Activated CD4-positive, alpha-beta T cell treated with anti-CD3 and anti-CD28 coated beads, Interleukin-2, amount 10 ng/mL, durations not matched to agents 24 days and 14 days (primary cell): ENCODE data around the gene CPLX1. TPM values are rescaled to one million over a fixed set of nuclear protein-coding genes. Genes with fewer than 3 reads are reported as not detected.
"Not testable (repeated sequence)": the region's sequence is repeated elsewhere in the genome, so short reads cannot be mapped to it uniquely, and the experiment has no call there.

Experiments used
- DNase-seq: peaks from one replicate; pipeline ENCODE4 v3.0.0; 2022
- H3K27ac Mint-ChIP-seq: one replicate; pipeline ENCODE4 v1.8.0; 2022; ENCODE audit warnings: mild to moderate bottlenecking, mixed read lengths
- H3K27me3 Mint-ChIP-seq: one replicate; pipeline ENCODE4 v1.8.0; 2022; ENCODE audit warnings: mixed read lengths
- H3K36me3 Mint-ChIP-seq: one replicate; pipeline ENCODE4 v1.8.0; 2022; ENCODE audit warnings: low read depth, mild to moderate bottlenecking, mixed read lengths
- H3K4me1 Mint-ChIP-seq: one replicate; pipeline ENCODE4 v1.8.0; 2021; ENCODE audit warnings: mixed read lengths
- H3K4me3 Mint-ChIP-seq: one replicate; pipeline ENCODE4 v1.8.0; 2022; ENCODE audit warnings: mild to moderate bottlenecking, moderate library complexity, mixed read lengths
- H3K9me3 Mint-ChIP-seq: one replicate; pipeline ENCODE4 v1.8.0; 2021; ENCODE audit warnings: mixed read lengths
- intact Hi-C: fragments of 100-400 bp; cut with micrococcal nuclease; formaldehyde crosslinking; loops from one replicate; pipeline ENCODE4 v1.15.1; 2023
- total RNA-seq: library from RNA; stranded (reverse); gene quantifications from 2 replicates; pipeline ENCODE4 v1.2.3, GENCODE V29; 2022

Gene CPLX1
- total RNA-seq, 1 donor from 2014 or later: 1.7 TPM

DNA sequence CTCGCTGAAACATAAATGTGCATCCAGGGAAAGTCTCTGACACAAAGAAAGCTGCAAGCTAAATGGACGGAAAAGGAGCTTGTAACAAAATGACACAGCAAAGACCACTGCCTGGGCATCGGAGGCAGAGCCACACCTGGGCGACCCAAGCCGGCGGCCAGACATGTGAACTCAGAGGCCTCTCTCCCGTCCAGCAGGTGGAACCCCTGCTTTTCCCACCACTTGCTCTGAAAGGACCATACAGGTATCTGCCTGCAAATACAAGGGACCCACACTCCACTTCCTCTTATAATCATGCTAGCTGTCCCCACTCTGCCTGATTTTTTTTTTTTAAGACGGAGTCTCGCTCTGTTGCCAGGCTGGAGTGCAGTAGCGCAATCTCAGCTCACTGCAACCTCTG lies 12.0 kb downstream of the CPLX1 start:
- H3K9me3 Mint-ChIP-seq: no peaks in the 10 kb centered on the region
- no peaks in the 10 kb centered on the region for H3K36me3 Mint-ChIP-seq
- H3K4me1 Mint-ChIP-seq: no peaks in the 10 kb centered on the region
- no peak overlapping the region for H3K4me3 Mint-ChIP-seq
- no peak overlapping the region for H3K27ac Mint-ChIP-seq
- peaks cover 36% of the 10 kb centered on the region for H3K27me3 Mint-ChIP-seq
- intact Hi-C loops: no loop called here
- no peak for DNase-seq

GRCh38 chr4:808860-809570 lies 16.9 kb downstream of the CPLX1 start:
- intact Hi-C loops: no loop called here
- no peak overlapping the region for H3K27ac Mint-ChIP-seq
- no peaks in the 10 kb centered on the region for H3K4me1 Mint-ChIP-seq
- H3K9me3 Mint-ChIP-seq: peaks cover 5% of the 10 kb centered on the region
- no peak overlapping the region for H3K4me3 Mint-ChIP-seq
- no peaks in the 10 kb centered on the region for H3K36me3 Mint-ChIP-seq
- H3K27me3 Mint-ChIP-seq: peaks cover 24% of the 10 kb centered on the region
- no peak for DNase-seq

DNA sequence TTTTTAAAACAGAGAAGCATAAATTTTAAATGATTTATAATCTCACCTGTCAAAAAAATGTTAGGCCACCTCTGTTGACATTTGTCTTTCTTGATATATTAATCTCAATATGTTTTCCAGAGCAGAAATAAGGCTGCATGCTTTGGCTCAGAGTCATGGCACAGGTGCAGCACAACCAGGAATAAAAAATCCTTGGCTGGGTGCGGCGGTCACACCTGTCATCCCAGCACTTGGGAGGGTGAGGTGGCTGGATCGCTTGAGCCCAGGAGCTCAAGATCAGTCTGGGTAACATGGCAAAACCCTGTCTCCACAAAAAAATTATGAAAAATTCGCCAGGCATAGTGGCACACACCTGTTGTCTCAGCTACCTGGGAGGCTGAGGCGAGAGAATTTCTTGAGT lies 18.1 kb downstream of the CPLX1 start:
- Mint-ChIP-seq H3K27ac (no peak overlapping the region), H3K4me1 (no peaks in the 10 kb centered on the region), H3K27me3 (peaks cover 14% of the 10 kb centered on the region), H3K9me3 (peaks cover 5% of the 10 kb centered on the region), H3K36me3 (no peaks in the 10 kb centered on the region), H3K4me3 (no peak overlapping the region)
- intact Hi-C loops: no loop called here
- no peak for DNase-seq

DNA sequence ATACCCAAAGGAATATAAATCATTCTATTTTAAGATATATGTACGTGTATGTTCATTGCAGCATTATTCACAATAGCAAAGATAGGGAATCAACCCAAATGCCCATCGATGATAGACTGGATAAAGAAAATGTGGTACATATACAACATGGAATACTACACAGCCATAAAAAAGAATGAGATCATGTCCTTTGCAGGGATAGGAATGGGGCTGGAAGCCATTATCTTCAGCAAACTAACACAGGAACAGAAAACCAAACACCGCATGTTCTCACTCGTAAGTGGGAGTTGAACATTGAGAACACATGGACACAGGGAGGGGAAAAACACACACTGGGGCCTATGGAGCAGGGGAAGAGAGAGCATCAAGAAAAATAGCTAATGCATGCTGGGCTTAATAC lies 18.9 kb downstream of the CPLX1 start:
- H3K36me3 Mint-ChIP-seq, H3K4me1 Mint-ChIP-seq, DNase-seq, intact Hi-C loops, H3K27me3 Mint-ChIP-seq, H3K4me3 Mint-ChIP-seq, H3K27ac Mint-ChIP-seq, H3K9me3 Mint-ChIP-seq: not testable (repeated sequence)

- no peak for DNase-seq
- intact Hi-C loops: no loop called here
- Mint-ChIP-seq H3K27me3 (peaks cover 4% of the 10 kb centered on the region), H3K36me3 (no peaks in the 10 kb centered on the region), H3K4me1 (peaks cover 4% of the 10 kb centered on the region), H3K9me3 (peaks cover 5% of the 10 kb centered on the region), H3K4me3 (no peak overlapping the region), H3K27ac (no peak overlapping the region)
These were observed 21.1 kb downstream of the CPLX1 start for GRCh38 chr4:804804-805203.

GRCh38 chr4:803884-804283 lies 22.0 kb downstream of the CPLX1 start:
- no peak for DNase-seq
- H3K27me3 Mint-ChIP-seq: peaks cover 4% of the 10 kb centered on the region
- no peak overlapping the region for H3K4me3 Mint-ChIP-seq
- H3K36me3 Mint-ChIP-seq: no peaks in the 10 kb centered on the region
- H3K9me3 Mint-ChIP-seq: peaks cover 5% of the 10 kb centered on the region
- H3K4me1 Mint-ChIP-seq: peaks cover 8% of the 10 kb centered on the region
- no peak overlapping the region for H3K27ac Mint-ChIP-seq
- intact Hi-C loops: no loop called here

GRCh38 chr4:801436-802124 lies 24.3 kb downstream of the CPLX1 start:
- Mint-ChIP-seq H3K27me3 (peaks cover 9% of the 10 kb centered on the region), H3K4me3 (no peak overlapping the region), H3K36me3 (no peaks in the 10 kb centered on the region), H3K27ac (no peak overlapping the region), H3K4me1 (peaks cover 9% of the 10 kb centered on the region), H3K9me3 (peaks cover 5% of the 10 kb centered on the region)
- DNase-seq: no peak
- intact Hi-C loops: no loop called here

- peaks cover 24% of the 10 kb centered on the region for H3K4me1 Mint-ChIP-seq
- intact Hi-C loops: no loop called here
- H3K36me3 Mint-ChIP-seq: peaks cover 3% of the 10 kb centered on the region
- H3K27ac Mint-ChIP-seq: no peak overlapping the region
- no peak for DNase-seq
- peaks cover 37% of the 10 kb centered on the region for H3K27me3 Mint-ChIP-seq
- H3K4me3 Mint-ChIP-seq: no peak overlapping the region
- no peaks in the 10 kb centered on the region for H3K9me3 Mint-ChIP-seq
These were observed 28.9 kb downstream of the CPLX1 start for GRCh38 chr4:797066-797465.

DNA sequence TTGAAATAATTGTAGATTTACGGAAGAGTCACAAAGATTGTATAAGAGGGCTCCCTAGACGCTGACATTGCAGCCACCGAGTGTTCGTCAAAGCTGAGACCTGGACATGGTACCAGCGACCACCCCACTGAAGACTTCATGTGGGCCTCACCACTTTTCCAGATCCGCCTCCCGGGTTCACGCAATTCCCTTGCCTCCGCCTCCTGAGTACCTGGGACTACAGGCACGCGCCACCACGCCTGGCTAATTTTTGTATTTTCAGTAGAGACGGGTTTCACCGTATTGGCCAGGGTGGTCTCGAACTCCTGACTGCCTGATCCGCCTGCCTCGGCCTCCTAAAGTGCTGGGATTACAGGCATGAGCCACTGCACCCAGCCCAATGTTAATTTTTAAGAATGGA lies 29.7 kb downstream of the CPLX1 start:
- H3K27me3 Mint-ChIP-seq: peaks cover 37% of the 10 kb centered on the region
- no peak for DNase-seq
- H3K4me3 Mint-ChIP-seq: no peak overlapping the region
- intact Hi-C loops: no loop called here
- peaks cover 24% of the 10 kb centered on the region for H3K4me1 Mint-ChIP-seq
- H3K9me3 Mint-ChIP-seq: no peaks in the 10 kb centered on the region
- H3K36me3 Mint-ChIP-seq: peaks cover 3% of the 10 kb centered on the region
- no peak overlapping the region for H3K27ac Mint-ChIP-seq

GRCh38 chr4:795726-796119 lies 30.2 kb downstream of the CPLX1 start:
- H3K4me1 Mint-ChIP-seq: peaks cover 24% of the 10 kb centered on the region
- H3K9me3 Mint-ChIP-seq: no peaks in the 10 kb centered on the region
- H3K36me3 Mint-ChIP-seq: peaks cover 3% of the 10 kb centered on the region

DNA sequence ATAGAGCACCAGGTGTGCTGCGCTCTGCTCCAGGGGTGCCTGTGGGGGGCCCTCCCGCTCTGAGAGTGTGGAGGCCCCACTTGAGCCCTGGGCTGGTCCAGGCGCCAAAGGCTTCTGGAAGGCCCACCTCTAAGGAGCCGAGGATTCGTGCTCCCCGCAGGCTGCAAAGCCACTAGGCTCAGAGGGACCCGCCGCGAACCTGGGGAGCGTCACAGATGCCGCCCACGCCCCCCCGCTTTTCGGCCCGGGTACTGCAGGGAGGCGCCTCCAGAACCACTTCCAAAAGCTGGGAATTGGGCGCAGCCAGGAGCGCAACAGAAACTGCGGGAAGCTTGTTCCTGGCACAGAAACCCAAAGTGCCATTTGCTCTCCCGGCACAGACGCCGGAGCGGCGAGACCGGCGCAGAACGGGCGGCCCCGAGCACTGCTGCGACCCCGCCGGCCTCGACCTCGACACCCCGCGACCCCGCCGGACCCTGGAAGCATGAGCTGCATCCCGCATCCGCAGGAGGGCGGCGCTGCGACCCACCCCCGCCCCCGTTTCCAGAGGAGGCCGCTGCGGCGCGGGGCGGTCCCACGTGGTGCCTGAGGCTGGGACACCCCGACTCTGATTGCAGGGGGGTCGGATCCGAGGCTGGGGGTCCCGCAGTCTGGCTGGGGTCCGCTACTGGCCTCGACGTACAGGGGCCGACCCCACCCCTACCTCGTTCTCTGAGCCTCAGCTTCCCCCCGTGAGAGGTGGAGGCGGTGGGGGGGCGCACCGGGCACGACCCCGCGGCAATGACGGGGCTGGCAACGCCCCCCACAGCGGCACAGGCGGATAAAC lies 30.8 kb downstream of the CPLX1 start:
- Mint-ChIP-seq H3K27ac (no peak overlapping the region), H3K27me3 (peaks cover 37% of the 10 kb centered on the region), H3K36me3 (peaks cover 3% of the 10 kb centered on the region), H3K4me3 (peak overlapping the region; percentile 32), H3K4me1 (peaks cover 23% of the 10 kb centered on the region), H3K9me3 (no peaks in the 10 kb centered on the region)
- peak; percentile 59 for DNase-seq
- intact Hi-C loops: no loop called here

More at GRCh38 chr4:795726-796119, 30.2 kb downstream of the CPLX1 start:
- DNase-seq: no peak
- intact Hi-C loops: no loop called here
- peaks cover 37% of the 10 kb centered on the region for H3K27me3 Mint-ChIP-seq
- H3K27ac Mint-ChIP-seq: no peak overlapping the region
- H3K4me3 Mint-ChIP-seq: no peak overlapping the region

GRCh38 chr4:793941-794621 lies 31.8 kb downstream of the CPLX1 start:
- H3K27ac Mint-ChIP-seq: peak overlapping the region; percentile 29
- peaks cover 17% of the 10 kb centered on the region for H3K4me1 Mint-ChIP-seq
- peaks cover 3% of the 10 kb centered on the region for H3K36me3 Mint-ChIP-seq
- peak overlapping the region; percentile 19 for H3K4me3 Mint-ChIP-seq
- intact Hi-C loops: no loop called here
- peak; percentile 57 for DNase-seq
- no peaks in the 10 kb centered on the region for H3K9me3 Mint-ChIP-seq
- peaks cover 37% of the 10 kb centered on the region for H3K27me3 Mint-ChIP-seq

DNA sequence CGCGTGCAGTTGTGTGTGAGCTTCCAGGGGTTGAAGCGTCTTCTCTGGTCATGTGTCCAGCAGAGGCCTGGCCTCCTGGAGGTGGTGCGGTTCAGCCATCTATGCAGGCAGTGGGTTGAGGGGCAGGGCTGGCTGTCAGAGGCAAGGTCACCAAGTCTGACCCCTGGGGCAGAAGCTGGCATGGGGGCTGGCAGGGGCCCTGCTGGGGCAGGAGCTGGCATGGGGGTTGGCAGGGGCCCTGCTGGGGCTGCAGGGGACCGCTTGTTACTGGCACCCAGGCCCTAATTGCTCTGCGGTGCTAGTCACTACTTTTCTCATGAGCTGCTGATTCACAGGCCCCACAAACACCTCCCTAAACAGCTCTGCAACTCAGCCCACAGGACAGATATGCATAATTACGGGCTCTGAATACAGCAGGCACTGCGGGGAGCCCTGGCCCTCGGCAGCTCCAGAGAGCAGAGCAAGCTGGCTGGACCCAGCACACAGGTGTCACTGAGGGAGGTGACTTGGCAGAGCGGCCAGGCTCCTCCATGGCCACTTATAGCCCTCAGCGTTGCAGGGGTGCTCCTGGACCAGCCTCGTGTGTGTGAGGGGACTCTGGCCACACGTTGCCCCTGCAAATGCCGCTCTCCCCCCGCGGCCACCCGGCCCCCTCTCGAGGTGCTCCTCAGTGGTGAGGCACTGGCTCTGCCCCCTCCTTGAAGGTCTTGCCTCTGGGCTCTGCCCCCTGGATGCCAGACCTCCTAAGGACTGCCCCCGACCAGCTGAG lies 32.7 kb downstream of the CPLX1 start:
- peak overlapping the region; percentile 75 for H3K4me3 Mint-ChIP-seq
- H3K27ac Mint-ChIP-seq: peak overlapping the region; percentile 86
- peaks cover 3% of the 10 kb centered on the region for H3K36me3 Mint-ChIP-seq
- H3K4me1 Mint-ChIP-seq: peaks cover 14% of the 10 kb centered on the region
- DNase-seq: no peak
- intact Hi-C loops: no loop called here
- H3K9me3 Mint-ChIP-seq: no peaks in the 10 kb centered on the region
- peaks cover 37% of the 10 kb centered on the region for H3K27me3 Mint-ChIP-seq
